ENCODE results near the gene PRR16. TPM values are rescaled to one million over a fixed set of nuclear protein-coding genes. Genes with fewer than 3 reads are reported as not detected.

Gene PRR16
- polyA plus RNA-seq, 4 donors = 2.4 to 3.0 (median 2.7) TPM; not detected in 1

DNA sequence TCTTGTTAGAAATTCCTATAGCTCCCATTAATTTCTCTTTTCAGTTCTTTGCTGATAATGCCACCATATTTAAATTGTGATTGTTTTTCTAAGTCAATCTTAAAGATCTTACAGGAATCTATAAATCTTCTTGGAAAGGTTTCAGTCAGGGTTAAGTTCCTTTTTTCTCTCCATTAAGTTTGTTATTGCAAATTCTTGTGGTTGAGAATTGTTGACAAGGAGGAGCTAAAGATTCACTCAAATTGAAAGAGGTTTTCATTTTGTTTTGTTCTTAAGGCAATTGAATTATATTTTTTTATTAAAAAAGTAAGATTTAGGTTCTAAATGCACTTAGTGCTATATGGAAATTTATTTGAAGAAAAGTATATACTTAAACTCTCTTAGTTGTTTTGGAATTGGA lies 213.4 kb downstream of the PRR16 start:
- Histone ChIP-seq H3K36me3 (ENCODE audit: control insufficient read depth in 3 of 3, insufficient read depth in 2 of 3, low read depth in 1 of 3, low read length in 3 of 3) (no peaks in the 10 kb centered on the region), H3K27me3 (ENCODE audit: control insufficient read depth in 3 of 3, insufficient read depth in 3 of 3, low read length in 3 of 3) (no peaks in the 10 kb centered on the region), H3K27ac (ENCODE audit: low read depth in 1 of 3, low read length in 2 of 3) (no peak overlapping the region), H3K4me3 (ENCODE audit: low read depth in 1 of 3, low read length in 3 of 3) (no peak overlapping the region), H3K4me1 (ENCODE audit: control insufficient read depth in 3 of 3, insufficient read depth in 2 of 3, low read depth in 1 of 3, low read length in 2 of 3) (no peaks in the 10 kb centered on the region), H3K9me3 (ENCODE audit: control insufficient read depth in 2 of 2, insufficient read depth in 1 of 2, low read depth in 1 of 2, low read length in 1 of 2) (no peaks in the 10 kb centered on the region)
- FAIRE-seq (no peak), DNase-seq (no peak)

DNA sequence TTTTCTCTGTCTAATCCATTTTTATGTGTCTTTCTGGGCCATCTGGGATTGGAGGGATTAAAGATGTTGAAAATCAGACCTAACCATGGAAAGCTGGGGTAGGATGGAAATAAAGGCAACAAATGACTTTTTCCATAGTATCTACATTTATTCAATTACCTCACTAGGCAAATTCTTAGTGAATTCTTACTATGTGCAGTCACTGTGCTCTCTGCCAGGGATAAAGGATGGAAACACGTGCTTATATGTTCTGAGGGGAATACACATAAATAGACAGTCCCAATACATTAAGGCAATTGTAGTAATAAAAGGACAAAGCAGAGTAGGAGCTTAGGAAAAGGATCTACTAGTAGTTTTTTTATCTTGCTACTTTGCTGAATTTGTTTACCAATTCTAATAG lies 214.2 kb downstream of the PRR16 start:
- no peak for FAIRE-seq
- H3K27ac ChIP-seq (ENCODE audit: low read depth in 1 of 3, low read length in 2 of 3) = no peak overlapping the region
- 44 to 69% (median 59%) methylated on average over 1 of the region's 1 CpG for WGBS, 3 donors
- H3K9me3 ChIP-seq (ENCODE audit: control insufficient read depth in 2 of 2, insufficient read depth in 1 of 2, low read depth in 1 of 2, low read length in 1 of 2) = no peaks in the 10 kb centered on the region
- no peaks in the 10 kb centered on the region for H3K36me3 ChIP-seq (ENCODE audit: control insufficient read depth in 3 of 3, insufficient read depth in 2 of 3, low read depth in 1 of 3, low read length in 3 of 3)
- DNase-seq = no peak
- H3K4me1 ChIP-seq (ENCODE audit: control insufficient read depth in 3 of 3, insufficient read depth in 2 of 3, low read depth in 1 of 3, low read length in 2 of 3) = no peaks in the 10 kb centered on the region
- H3K4me3 ChIP-seq (ENCODE audit: low read depth in 1 of 3, low read length in 3 of 3) = no peak overlapping the region
- H3K27me3 ChIP-seq (ENCODE audit: control insufficient read depth in 3 of 3, insufficient read depth in 3 of 3, low read length in 3 of 3) = no peaks in the 10 kb centered on the region

DNA sequence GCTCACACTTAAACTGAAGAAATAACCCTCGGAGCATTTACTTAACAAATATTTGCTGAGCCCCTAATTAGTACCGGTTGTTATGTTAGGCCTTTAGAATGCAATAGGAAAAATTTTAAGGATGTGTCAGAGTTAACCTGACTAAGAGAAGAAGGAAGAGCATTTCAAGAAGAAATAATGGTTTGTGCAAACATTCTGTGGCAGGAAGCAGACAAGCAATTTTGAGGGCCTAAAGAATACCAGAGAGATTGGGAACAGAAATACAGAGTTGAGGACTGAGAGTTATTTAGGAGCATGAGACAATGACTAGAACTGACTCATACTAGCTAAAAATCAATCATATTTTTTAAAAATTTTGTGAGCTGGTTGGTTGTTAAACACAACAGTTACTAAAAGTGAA lies 218.8 kb downstream of the PRR16 start:
- no peak for DNase-seq
- Histone ChIP-seq H3K4me3 (ENCODE audit: low read depth in 1 of 3, low read length in 3 of 3) (no peak overlapping the region), H3K36me3 (ENCODE audit: control insufficient read depth in 3 of 3, insufficient read depth in 2 of 3, low read depth in 1 of 3, low read length in 3 of 3) (no peaks in the 10 kb centered on the region), H3K27ac (ENCODE audit: low read depth in 1 of 3, low read length in 2 of 3) (no peak overlapping the region), H3K4me1 (ENCODE audit: control insufficient read depth in 3 of 3, insufficient read depth in 2 of 3, low read depth in 1 of 3, low read length in 2 of 3) (no peaks in the 10 kb centered on the region), H3K9me3 (ENCODE audit: control insufficient read depth in 2 of 2, insufficient read depth in 1 of 2, low read depth in 1 of 2, low read length in 1 of 2) (no peaks in the 10 kb centered on the region), H3K27me3 (ENCODE audit: control insufficient read depth in 3 of 3, insufficient read depth in 3 of 3, low read length in 3 of 3) (no peaks in the 10 kb centered on the region)
- WGBS, 3 donors = 19 to 70% (median 41%) methylated on average over 2 of the region's 2 CpGs
- FAIRE-seq = no peak

DNA sequence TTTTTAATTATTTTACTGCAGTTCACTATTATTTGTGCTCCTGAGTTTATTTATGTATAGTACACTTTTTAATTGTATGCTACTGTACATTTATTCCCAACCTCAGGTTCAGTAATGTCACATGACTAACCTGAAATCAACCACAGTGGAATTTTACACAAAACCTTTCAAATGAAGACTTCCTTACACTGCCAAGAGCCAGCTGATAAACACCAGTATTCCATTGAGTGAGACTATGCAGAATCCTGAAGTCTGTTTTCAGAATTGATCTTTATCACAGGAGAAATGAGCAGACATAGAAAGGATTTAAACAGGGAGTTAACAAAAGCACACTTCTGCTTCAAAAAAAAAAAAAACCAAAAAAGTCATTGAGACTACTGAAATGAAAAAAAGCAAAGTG lies 219.5 kb downstream of the PRR16 start:
- no peaks in the 10 kb centered on the region for H3K4me1 ChIP-seq (ENCODE audit: control insufficient read depth in 3 of 3, insufficient read depth in 2 of 3, low read depth in 1 of 3, low read length in 2 of 3)
- FAIRE-seq (no peak), DNase-seq (no peak)
- H3K27me3 ChIP-seq (ENCODE audit: control insufficient read depth in 3 of 3, insufficient read depth in 3 of 3, low read length in 3 of 3) = no peaks in the 10 kb centered on the region
- no peaks in the 10 kb centered on the region for H3K9me3 ChIP-seq (ENCODE audit: control insufficient read depth in 2 of 2, insufficient read depth in 1 of 2, low read depth in 1 of 2, low read length in 1 of 2)
- no peaks in the 10 kb centered on the region for H3K36me3 ChIP-seq (ENCODE audit: control insufficient read depth in 3 of 3, insufficient read depth in 2 of 3, low read depth in 1 of 3, low read length in 3 of 3)
- H3K4me3 ChIP-seq (ENCODE audit: low read depth in 1 of 3, low read length in 3 of 3) = no peak overlapping the region
- no peak overlapping the region for H3K27ac ChIP-seq (ENCODE audit: low read depth in 1 of 3, low read length in 2 of 3)

DNA sequence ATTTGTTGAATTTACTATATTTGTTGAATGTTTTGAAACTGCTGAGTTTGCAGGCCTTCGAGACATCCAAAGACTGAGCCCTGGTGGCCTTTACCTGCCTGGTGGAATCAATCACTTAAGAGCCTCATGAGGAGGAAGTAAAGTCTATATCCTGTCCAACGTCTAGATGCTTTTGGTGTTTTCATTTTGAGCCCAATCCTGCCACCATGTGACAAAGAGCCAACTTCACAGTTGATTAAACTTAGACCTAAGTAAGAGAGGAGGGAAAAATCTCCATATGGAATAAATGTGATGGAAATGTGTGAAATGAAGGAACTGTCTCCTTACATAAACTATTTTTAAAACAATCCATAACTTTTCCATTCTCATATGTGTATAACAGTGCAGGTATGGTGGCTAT lies 220.1 kb downstream of the PRR16 start:
- WGBS, 3 donors = 46 to 51% (median 47%) methylated on average over 2 of the region's 2 CpGs
- no peak overlapping the region for H3K27ac ChIP-seq (ENCODE audit: low read depth in 1 of 3, low read length in 2 of 3)
- H3K27me3 ChIP-seq (ENCODE audit: control insufficient read depth in 3 of 3, insufficient read depth in 3 of 3, low read length in 3 of 3) = no peaks in the 10 kb centered on the region
- H3K36me3 ChIP-seq (ENCODE audit: control insufficient read depth in 3 of 3, insufficient read depth in 2 of 3, low read depth in 1 of 3, low read length in 3 of 3) = no peaks in the 10 kb centered on the region
- FAIRE-seq (no peak), DNase-seq (no peak)
- no peaks in the 10 kb centered on the region for H3K4me1 ChIP-seq (ENCODE audit: control insufficient read depth in 3 of 3, insufficient read depth in 2 of 3, low read depth in 1 of 3, low read length in 2 of 3)
- no peaks in the 10 kb centered on the region for H3K9me3 ChIP-seq (ENCODE audit: control insufficient read depth in 2 of 2, insufficient read depth in 1 of 2, low read depth in 1 of 2, low read length in 1 of 2)
- no peak overlapping the region for H3K4me3 ChIP-seq (ENCODE audit: low read depth in 1 of 3, low read length in 3 of 3)

DNA sequence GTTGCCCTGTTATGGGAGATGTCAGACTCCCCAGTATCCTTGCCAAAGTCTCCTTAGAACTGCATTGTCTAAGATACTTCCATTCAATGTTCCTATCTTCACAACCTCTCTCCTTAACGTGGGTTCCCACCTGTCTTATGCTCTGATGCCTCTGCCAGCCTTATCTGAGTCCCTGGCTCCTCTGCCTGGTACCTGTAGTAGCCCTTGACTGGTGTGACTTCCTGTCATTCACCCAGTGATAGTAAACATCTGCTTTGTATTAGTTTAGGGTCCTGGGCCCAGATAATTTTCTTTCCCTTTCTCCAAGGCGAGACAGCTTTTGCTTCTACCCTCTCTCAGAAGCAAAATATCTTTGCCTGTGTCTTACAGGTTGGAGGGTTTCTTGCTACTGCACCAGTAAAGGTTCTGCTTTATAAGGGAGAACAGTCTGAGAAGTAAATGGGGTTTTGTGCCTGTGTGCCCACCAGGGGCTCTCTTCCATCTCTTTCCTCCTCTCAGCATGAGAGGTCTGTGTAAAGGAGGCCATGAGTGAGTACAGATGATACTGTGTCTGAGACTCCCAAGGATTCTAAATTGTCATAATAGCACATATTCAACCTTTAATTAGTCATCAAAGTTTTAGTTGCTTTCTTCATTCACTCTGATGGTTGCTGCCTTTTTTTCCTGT lies 220.8 kb downstream of the PRR16 start:
- 33 to 63% (median 44%) methylated on average over 2 of the region's 2 CpGs for WGBS, 3 donors
- no peaks in the 10 kb centered on the region for H3K36me3 ChIP-seq (ENCODE audit: control insufficient read depth in 3 of 3, insufficient read depth in 2 of 3, low read depth in 1 of 3, low read length in 3 of 3)
- no peak overlapping the region for H3K27ac ChIP-seq (ENCODE audit: low read depth in 1 of 3, low read length in 2 of 3)
- no peaks in the 10 kb centered on the region for H3K9me3 ChIP-seq (ENCODE audit: control insufficient read depth in 2 of 2, insufficient read depth in 1 of 2, low read depth in 1 of 2, low read length in 1 of 2)
- no peaks in the 10 kb centered on the region for H3K4me1 ChIP-seq (ENCODE audit: control insufficient read depth in 3 of 3, insufficient read depth in 2 of 3, low read depth in 1 of 3, low read length in 2 of 3)
- H3K4me3 ChIP-seq (ENCODE audit: low read depth in 1 of 3, low read length in 3 of 3) = no peak overlapping the region
- no peak for DNase-seq
- no peak for FAIRE-seq
- H3K27me3 ChIP-seq (ENCODE audit: control insufficient read depth in 3 of 3, insufficient read depth in 3 of 3, low read length in 3 of 3) = no peaks in the 10 kb centered on the region

DNA sequence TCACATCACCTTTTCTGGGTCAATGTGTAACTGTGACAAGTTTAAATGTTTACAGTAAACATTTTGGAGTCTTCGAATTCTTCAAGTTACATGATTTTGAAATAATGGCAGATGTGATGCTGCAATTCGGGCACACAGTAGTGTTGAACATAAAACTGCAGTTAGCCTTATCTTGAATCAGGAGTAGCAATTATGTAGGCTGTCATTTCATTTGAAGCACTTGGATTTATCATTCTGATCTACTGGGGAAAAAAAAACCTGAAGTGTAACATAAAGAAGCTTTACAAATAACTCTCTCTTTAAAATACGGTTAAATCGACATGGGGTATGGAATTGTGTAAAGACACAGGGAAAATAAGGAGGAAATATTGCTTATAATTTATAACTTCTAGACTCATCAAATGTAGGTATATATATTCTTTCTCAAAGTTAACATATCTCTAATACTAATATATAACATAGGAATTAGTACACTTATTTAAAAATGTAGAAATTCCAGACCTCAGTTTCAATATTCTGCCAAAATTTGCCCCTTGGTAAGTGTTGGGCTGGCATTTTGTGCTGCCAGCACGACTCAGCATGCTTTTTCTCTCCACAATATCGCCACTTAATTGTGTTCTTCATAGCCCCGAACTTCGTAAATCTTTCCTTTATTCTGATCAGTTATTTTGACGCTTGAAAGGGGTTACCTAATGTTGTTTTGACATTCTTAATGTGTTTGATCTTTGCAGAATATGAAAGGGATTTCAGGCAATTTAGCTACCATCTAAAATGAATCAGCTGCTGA lies 226.7 kb downstream of the PRR16 start:
- Histone ChIP-seq H3K4me3 (ENCODE audit: low read depth in 1 of 3, low read length in 3 of 3) (no peak overlapping the region), H3K36me3 (ENCODE audit: control insufficient read depth in 3 of 3, insufficient read depth in 2 of 3, low read depth in 1 of 3, low read length in 3 of 3) (no peaks in the 10 kb centered on the region), H3K27ac (ENCODE audit: low read depth in 1 of 3, low read length in 2 of 3) (no peak overlapping the region), H3K9me3 (ENCODE audit: control insufficient read depth in 2 of 2, insufficient read depth in 1 of 2, low read depth in 1 of 2, low read length in 1 of 2) (no peaks in the 10 kb centered on the region), H3K4me1 (ENCODE audit: control insufficient read depth in 3 of 3, insufficient read depth in 2 of 3, low read depth in 1 of 3, low read length in 2 of 3) (no peaks in the 10 kb centered on the region), H3K27me3 (ENCODE audit: control insufficient read depth in 3 of 3, insufficient read depth in 3 of 3, low read length in 3 of 3) (no peaks in the 10 kb centered on the region)
- no peak for FAIRE-seq
- no peak for DNase-seq
- WGBS, 3 donors = 72 to 81% (median 75%) methylated on average over 9 of the region's 9 CpGs

DNA sequence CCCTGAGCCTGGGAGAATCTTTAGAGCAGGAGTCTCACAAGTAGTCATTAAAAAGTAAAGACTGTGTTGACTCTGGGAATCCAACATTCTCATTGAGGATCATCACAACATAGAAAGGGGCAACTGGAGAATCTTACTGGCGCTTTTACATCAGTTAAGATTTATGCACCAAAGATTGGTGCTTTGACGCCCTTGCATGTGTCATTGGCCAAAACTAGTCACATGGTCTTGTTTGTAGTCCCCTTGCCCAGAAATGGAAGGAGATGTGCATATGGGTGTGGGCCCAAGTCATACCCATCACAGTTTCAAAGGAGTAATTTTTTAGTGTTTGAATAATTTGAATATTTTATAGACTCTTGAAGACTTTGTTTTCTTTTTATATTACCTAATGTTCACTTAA lies 228.2 kb downstream of the PRR16 start:
- Histone ChIP-seq H3K27me3 (ENCODE audit: control insufficient read depth in 3 of 3, insufficient read depth in 3 of 3, low read length in 3 of 3) (no peaks in the 10 kb centered on the region), H3K27ac (ENCODE audit: low read depth in 1 of 3, low read length in 2 of 3) (no peak overlapping the region), H3K36me3 (ENCODE audit: control insufficient read depth in 3 of 3, insufficient read depth in 2 of 3, low read depth in 1 of 3, low read length in 3 of 3) (no peaks in the 10 kb centered on the region), H3K9me3 (ENCODE audit: control insufficient read depth in 2 of 2, insufficient read depth in 1 of 2, low read depth in 1 of 2, low read length in 1 of 2) (no peaks in the 10 kb centered on the region), H3K4me1 (ENCODE audit: control insufficient read depth in 3 of 3, insufficient read depth in 2 of 3, low read depth in 1 of 3, low read length in 2 of 3) (no peaks in the 10 kb centered on the region), H3K4me3 (ENCODE audit: low read depth in 1 of 3, low read length in 3 of 3) (no peak overlapping the region)
- 82 to 91% (median 87%) methylated on average over 2 of the region's 2 CpGs for WGBS, 3 donors
- FAIRE-seq (no peak), DNase-seq (no peak)
